Endothelial cell of umbilical vein (primary cell): ENCODE data around the gene CD34. TPM values are rescaled to one million over a fixed set of nuclear protein-coding genes. Genes with fewer than 3 reads are reported as not detected.

Source experiments
- BruUV-seq: library from RNA; stranded (reverse); fragments of 400-500 nt; replicated peaks from 2 replicates; lab custom pipeline; 2021; lab: Mats Ljungman, UMichigan
- CTCF ChIA-PET: fragments of 300-600, 350-600 bp; sonication (Branson Sonifier 250); formaldehyde crosslinking; loops from one replicate; lab custom pipeline; 2021; ENCODE audit warnings: antibody characterized with exemption, inconsistent platforms; lab: Charles Lee
- POLR2A ChIA-PET: fragments of 300-600, 350-600 bp; sonication (Branson Sonifier 250); formaldehyde crosslinking; loops from one replicate; lab custom pipeline; 2021; ENCODE audit warnings: antibody characterized with exemption, inconsistent platforms; lab: Charles Lee
- DNase-seq: peaks from one replicate; pipeline ENCODE4 v3.0.0-alpha.2; 2011; ENCODE audit warnings: low read depth, low spot score
- FAIRE-seq: peaks from 2 replicates; lab custom pipeline; 2011; peaks lifted over from hg19 to GRCh38; lab: Jason Lieb, UNC
- H2AFZ ChIP-seq: 2 replicates; pipeline ENCODE4 v1.6.0; 2012; ENCODE audit warnings: low read depth, low read length, control low read depth, inconsistent platforms
- H3K27ac ChIP-seq: 2 replicates; pipeline ENCODE4 v1.5.1; 2011; ENCODE audit warnings: low read depth, mild to moderate bottlenecking, control low read depth, low read length, moderate library complexity; ENCODE audit not compliant: insufficient read depth
- H3K27me3 ChIP-seq, 2 experiments: 2 replicates each; pipeline versions ENCODE4 v1.6.0 to v1.6.1; 2011; ENCODE audit warnings: low read length in 2 of 2, mixed read lengths in 1 of 2; ENCODE audit not compliant: control insufficient read depth in 2 of 2, insufficient read depth in 2 of 2
- H3K36me3 ChIP-seq, 2 experiments: 2 replicates in 1 of 2; 3 replicates in 1 of 2; pipeline ENCODE4 v1.5.1; 2011; ENCODE audit warnings: low read length in 2 of 2, mild to moderate bottlenecking in 1 of 2, moderate library complexity in 1 of 2; ENCODE audit not compliant: control insufficient read depth in 2 of 2, insufficient read depth in 2 of 2; ENCODE audit errors: extremely low read depth in 1 of 2
- H3K4me1 ChIP-seq: 3 replicates; pipeline ENCODE4 v1.5.1; 2011; ENCODE audit warnings: mild to moderate bottlenecking, low read length; ENCODE audit not compliant: control insufficient read depth, insufficient read depth; ENCODE audit errors: extremely low read depth
- H3K4me2 ChIP-seq: 2 replicates; pipeline ENCODE4 v1.6.1; 2011; ENCODE audit warnings: low read length, control low read depth, mixed read lengths; ENCODE audit not compliant: insufficient read depth
- H3K4me3 ChIP-seq, 3 experiments: fragments of 200-600 bp in 1 of 3; sonication (generic), shearing (Covaris generic) in 1 of 3; replicated peaks in 1 of 3; 2 replicates each; pipeline ENCODE4 v1.5.1; 2011 to 2016; ENCODE audit warnings: control low read depth in 3 of 3, low read length in 3 of 3, mild to moderate bottlenecking in 2 of 3, inconsistent platforms in 1 of 3, low read depth in 1 of 3, moderate library complexity in 1 of 3; ENCODE audit not compliant: insufficient read depth in 1 of 3
- H3K79me2 ChIP-seq: 2 replicates; pipeline ENCODE4 v1.6.0; 2012; ENCODE audit warnings: low read length, inconsistent platforms; ENCODE audit not compliant: control insufficient read depth, insufficient read depth
- H3K9ac ChIP-seq: replicated peaks from 2 replicates; pipeline ENCODE3; 2011; ENCODE audit warnings: low read length, control low read depth; ENCODE audit not compliant: insufficient read depth; ENCODE audit errors: extremely low read depth
- H3K9me1 ChIP-seq: replicated peaks from 3 replicates; pipeline ENCODE4 v1.6.0; 2011; ENCODE audit warnings: mild to moderate bottlenecking, low read length; ENCODE audit not compliant: control insufficient read depth, insufficient read depth; ENCODE audit errors: extremely low read depth
- H3K9me3 ChIP-seq: replicated peaks from 2 replicates; pipeline ENCODE4 v1.5.1; 2012; ENCODE audit warnings: low read length, inconsistent platforms; ENCODE audit not compliant: control insufficient read depth, insufficient read depth
- H4K20me1 ChIP-seq: replicated peaks from 2 replicates; pipeline ENCODE3; 2011; ENCODE audit warnings: mild to moderate bottlenecking, low read length; ENCODE audit not compliant: control insufficient read depth, insufficient read depth; ENCODE audit errors: extremely low read depth
- CTCF ChIP-seq, 2 donors: IDR thresholded peaks; 1 replicate in 1 of 2; 2 replicates in 1 of 2; pipeline ENCODE4 v1.5.1; 2011; ENCODE audit warnings: low read length in 2 of 2, mild to moderate bottlenecking in 2 of 2, moderate library complexity in 2 of 2, control low read depth in 1 of 2, inconsistent platforms in 1 of 2, low read depth in 1 of 2; ENCODE audit not compliant: insufficient read depth in 1 of 2; ENCODE audit errors: extremely low read depth in 1 of 2
- POLR2A ChIP-seq: IDR thresholded peaks from 2 replicates; pipeline ENCODE4 v1.6.1; 2012; ENCODE audit warnings: low read depth, mild to moderate bottlenecking, control low read depth, low read length
- dilution Hi-C: fragments of 300-500 bp; cut with MboI; formaldehyde crosslinking; loops from one replicate; pipeline ENCODE4 v1.15.0; 2019; ENCODE audit warnings: low sequenced_read_pairs; ENCODE audit not compliant: extremely low pct_ligation_motif_present
- intact Hi-C: fragments of 100-400 bp; cut with micrococcal nuclease; formaldehyde crosslinking; loops from one replicate; pipeline ENCODE4 v1.10.0; 2022
- polyA plus RNA-seq, 4 experiments: library from polyadenylated mRNA; depleted of rRNA in 3 of 4; stranded (reverse) in 3 of 4; unstranded in 1 of 4; fragments of >200 nt; gene quantifications; 2 replicates each; pipeline versions ENCODE4 v1.2.1 to v1.2.3, GENCODE V29; 2011 to 2012; ENCODE audit warnings: missing spikeins in 1 of 4
- total RNA-seq: library from RNA; stranded (reverse); gene quantifications from 2 replicates; pipeline ENCODE4 v1.2.3, GENCODE V29; 2021

The CD34 gene
- total and polyA plus RNA-seq, 2 donors (not counting 3 experiments of a cell fraction or from before 2014, with no cell fraction given): 102 to 174 TPM

- H4K20me1 ChIP-seq: no peaks in the 10 kb centered on the region
- H2AFZ ChIP-seq: no peak overlapping the region
- H3K9me3 ChIP-seq: no peaks in the 10 kb centered on the region
- no peaks in the 10 kb centered on the region for H3K27me3 ChIP-seq
- H3K9me1 ChIP-seq: no peaks in the 10 kb centered on the region
- no TSS peak for BruUV-seq
- H3K36me3 ChIP-seq: peaks cover 0 to 5% of the 10 kb centered on the region in 2 experiments
- intact Hi-C loops: loop anchor here (1.0 to 5.0 kb wide), 3 partner anchors 22 to 372 kb away; partner anchors contain the start of gene PLXNA2
- DNase-seq: no peak
- no peak for FAIRE-seq
- peaks cover 12% of the 10 kb centered on the region for H3K4me1 ChIP-seq
- ChIA-PET CTCF (interaction anchor here (1.2 to 19.1 kb wide), 17 partner anchors 11 to 128 kb away, joined by 3 to 634 read pairs (median 15); no protein-coding TSS in a partner anchor), POLR2A (interaction anchor here (0.6 to 1.7 kb wide), 2 partner anchors 10 to 40 kb away, joined by 6 to 8 read pairs; no protein-coding TSS in a partner anchor)
- no peak overlapping the region for H3K9ac ChIP-seq
- peaks cover 25% of the 10 kb centered on the region for H3K79me2 ChIP-seq
- dilution Hi-C loops: no loop called here
- H3K27ac ChIP-seq: no peak overlapping the region
- H3K4me3 ChIP-seq: no peak overlapping the region
- TF ChIP-seq POLR2A (no peak), CTCF (IDR thresholded peaks at IDR 0.05; ENCODE audit: extremely low read depth in 1 of 2, insufficient read depth in 1 of 2, low read depth in 1 of 2, low read length in 2 of 2) (no peak)
- no peak overlapping the region for H3K4me2 ChIP-seq
These were observed 41.1 kb downstream of the CD34 start for GRCh38 chr1:207869859-207870258.
